HG03025 (cell line): ENCODE data around the gene DSTN.

Experiments used
- ATAC-seq: cut with Tn5 transposase; IDR thresholded peaks from one replicate; pipeline ENCODE4 v1.9.1; 2021; ENCODE audit warnings: mild to moderate bottlenecking, moderate library complexity; ENCODE audit not compliant: unreplicated experiment, low FRiP score

The DSTN gene

DNA sequence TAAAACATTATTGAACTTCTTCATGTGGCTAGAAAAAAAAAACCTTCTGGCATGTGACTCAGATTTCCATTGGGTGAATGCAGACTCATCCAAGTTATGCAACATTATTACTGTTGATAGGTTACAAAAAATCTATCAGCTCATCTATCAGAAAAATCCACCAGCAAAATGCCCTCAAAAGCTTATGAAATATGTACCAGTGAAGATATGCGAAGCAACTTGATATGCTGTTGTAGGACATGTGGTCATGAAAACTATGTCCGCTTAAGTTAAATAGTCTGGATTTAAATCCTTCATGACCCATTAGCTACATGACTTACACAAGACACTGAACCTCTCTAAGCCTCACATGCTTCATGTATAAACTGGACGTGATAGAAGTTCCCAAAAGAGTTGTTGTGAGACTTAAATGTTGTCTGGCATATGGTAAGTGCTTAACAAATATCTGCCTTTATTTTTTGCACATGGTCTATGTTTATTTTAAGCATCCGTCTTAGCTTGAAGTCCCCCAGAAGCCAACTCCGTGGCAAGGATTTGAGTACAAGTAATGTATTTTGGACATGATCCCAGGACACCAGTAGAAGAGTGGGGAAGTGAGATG lies 26.2 kb upstream of the DSTN start:
- no peak for ATAC-seq

DNA sequence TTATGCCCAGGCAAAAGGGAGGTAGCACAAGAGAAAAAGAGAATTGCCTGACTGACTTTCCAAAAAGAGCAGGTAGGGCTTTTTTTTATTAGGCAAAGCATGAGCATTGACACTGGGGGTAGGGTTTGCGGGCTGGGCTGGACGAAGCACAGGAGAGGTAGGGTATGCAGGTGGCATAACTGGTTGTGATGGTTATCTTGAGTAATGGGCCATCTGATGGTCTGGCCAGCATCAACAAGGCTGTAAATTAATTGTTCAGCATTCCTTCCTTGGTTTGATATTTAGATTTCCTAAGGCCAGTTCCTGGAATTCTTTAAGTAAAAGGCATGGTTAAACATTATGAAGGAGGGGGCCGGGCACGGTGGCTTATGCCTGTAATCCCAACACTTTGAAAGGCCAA lies 24.7 kb upstream of the DSTN start:
- ATAC-seq: no peak

DNA sequence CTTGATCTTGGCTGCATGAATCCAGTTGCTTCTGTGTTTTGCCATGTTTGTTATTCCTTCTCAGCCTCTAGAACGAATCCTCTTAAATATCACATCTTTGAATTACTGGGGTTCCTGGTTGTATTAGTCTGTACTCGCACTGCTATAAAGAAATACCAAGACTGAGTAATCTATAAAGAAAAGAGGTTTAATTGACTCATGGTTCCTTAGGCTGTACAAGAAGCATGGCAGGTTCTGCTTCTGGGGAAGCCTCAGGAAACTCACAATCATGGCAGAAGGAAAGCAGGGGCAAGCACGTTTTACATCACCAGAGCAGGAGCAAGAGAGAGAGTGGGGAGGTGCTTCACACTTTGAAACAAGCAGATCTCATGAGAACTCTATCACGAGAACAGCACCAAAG lies 20.7 kb upstream of the DSTN start:
- ATAC-seq: no peak

DNA sequence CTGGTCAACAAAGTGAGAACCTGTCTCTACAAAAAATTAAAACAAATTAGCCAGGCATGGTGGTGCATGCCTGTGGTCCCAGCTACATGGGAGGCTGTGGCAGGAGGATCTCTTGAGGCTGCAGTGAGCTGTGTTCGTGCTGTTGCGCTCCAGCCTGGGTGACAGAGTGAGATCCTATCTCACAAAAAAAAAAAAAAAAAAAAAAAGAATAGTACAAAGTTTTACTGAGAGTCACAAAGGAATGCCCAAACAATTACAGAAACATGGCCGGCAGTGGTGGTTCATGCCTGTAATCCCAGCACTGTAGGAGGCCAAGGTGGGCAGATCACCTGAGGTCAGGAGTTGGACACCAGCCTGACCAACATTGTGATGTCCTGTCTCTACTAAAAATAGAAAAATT lies 14.8 kb upstream of the DSTN start:
- ATAC-seq: no peak

DNA sequence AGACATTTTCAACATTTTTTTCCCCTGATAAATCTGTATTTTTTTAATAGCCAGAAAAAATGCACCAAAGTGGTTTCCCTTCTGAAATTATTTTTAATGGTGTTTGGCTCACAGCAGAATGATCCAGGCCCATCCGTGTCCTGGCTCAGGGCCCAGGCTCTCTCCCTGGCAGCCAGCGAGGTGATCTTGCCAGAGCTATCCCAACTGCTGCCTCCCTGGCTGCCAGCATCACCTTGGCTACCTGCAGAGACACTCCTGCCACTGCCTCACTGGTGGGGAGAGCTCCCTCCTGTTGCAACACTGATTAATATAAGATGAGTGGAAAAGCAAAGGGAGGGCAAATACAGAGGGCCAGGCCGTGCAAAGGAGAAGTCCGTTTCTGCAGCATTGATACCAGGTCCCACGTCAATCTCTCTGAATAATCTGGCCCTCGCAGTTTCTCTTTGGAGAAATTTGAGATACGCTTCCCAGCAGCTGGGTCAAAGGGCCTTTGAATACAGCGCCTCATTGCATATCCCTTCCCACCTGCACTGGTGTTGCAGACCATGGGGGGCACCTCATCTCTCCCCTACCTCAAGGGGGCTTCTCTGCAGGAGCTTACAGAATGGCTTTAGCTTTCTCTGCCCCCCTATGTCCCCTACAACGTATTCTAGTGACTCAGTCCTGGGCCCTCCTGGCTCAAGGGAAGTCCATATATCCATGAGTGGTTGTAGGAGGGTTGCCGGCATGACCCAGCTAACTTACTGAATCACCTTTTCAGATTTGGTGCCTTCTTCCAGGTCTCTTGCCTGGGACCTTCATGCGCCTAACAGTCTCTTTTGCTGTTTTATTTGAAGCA lies 12.8 kb upstream of the DSTN start:
- no peak for ATAC-seq

DNA sequence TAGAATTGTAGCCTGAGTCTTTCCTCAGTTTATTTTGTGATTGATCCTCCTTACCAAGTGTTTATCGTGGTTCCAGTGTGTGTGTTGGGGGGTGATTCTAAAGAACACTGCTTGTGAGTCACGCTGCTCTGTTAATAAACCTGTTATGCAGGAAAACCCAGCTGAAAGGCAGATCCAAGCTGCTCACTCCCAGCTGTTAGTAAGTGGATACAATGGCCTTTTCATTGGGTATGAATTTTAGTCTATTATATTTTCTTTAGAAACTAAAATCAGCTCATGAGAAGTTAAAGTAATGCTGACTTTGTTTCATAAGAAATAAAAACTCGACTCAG lies 12.2 kb upstream of the DSTN start:
- no peak for ATAC-seq

DNA sequence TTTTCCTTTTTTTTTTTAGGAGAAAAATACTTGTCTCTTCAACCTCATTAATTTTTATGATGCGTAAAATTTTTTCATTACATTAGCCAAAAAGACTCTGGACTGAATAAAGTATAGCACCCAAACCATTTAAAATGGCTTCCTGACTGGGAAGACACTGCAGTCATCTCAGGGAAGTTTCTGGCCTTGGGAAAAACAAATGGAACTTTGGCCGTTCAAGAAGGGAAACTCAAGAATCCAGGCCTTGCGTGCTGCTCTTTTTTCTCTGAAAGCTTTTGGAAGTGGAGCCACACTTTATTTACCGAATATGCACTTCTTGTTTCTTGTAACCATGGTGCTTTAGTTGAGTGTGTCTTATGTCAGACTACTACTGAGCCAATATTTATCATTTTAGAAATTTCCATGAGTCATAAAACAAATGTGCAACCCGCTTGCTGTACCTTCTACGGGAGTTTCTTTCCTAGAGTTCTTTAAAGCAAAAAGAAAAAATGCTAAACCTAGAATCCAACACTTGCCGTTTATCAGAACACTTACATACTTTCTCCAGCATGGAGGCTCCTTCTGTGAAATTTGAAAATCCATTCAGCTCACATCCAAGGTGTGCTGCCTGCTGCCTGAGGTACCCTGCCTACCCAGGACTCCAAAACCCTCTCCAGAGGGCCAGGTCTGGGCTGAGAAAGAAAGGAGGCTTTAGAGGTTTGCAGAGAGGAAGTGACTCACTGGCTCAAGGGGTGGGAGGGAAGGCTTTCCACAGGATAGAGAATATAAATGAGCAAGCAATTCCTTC lies 11.5 kb upstream of the DSTN start:
- no peak for ATAC-seq

DNA sequence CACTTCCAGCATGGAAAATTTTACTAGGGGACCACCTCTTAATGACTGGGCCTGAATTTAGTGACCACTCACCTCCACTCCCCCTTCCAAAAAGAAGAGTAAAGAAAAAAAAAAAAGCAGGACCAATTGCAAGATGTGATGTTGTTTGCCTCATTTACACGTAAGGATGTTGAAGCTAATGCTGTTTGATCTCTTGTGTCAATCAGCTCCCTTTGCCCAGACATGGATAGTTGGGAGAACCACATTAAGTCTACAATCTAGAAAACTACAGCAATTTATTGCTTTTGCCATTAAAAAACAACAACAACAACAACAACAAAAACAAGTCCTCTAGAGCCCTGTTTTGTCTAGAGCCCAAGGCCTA lies 11.0 kb upstream of the DSTN start:
- no peak for ATAC-seq

DNA sequence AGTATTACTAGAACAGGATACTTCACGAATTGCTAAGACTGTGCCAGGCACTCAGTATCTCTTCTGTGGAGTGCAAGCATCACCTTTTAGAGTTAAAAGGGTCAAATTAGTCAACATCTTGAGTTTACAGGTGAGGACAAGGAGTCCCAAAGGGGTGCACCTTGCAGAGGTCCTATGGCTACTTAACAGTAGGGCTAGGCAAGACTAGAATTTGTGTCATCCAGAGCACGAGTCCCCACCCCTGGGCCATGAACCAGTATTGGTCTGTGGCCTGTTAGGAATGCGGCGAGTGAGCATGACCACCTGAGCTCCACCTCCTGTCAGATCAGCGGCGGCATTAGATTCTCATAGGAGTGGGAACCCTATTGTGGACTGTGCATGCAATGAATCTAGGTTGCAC lies 10.5 kb upstream of the DSTN start:
- no peak for ATAC-seq

DNA sequence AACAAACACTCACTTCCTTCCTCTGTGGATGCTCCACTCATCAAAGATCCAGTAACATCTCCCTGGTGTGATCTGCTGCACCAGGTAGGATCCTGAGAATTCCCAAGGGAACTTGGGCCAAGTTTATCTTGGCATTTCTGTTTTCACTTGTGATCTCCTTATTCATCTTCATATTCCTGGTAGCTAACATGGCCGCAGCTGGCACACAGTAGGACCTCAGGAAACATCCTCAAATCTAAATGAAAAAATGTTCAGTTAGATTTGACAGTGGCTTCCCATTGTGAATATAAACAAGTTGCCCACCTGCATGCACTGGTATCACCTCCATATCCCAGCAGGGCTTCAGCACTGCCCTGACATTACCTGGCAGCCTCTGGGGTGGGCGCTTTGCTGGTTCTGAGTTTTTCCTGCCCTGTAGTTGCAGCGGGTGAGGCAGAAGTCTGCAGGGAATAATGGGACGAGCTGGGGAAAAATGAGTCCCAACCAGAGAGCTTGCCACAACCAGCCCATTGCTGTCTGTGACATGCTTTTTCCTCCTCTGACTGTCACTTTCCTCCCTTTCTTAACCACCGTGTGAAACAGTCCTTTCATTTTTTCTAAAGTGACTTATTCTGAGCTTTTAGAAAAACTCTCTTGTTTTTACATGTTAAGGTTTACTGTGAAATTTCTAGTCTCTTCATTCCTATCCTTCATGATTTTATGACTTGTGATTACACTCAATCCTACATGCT lies 9.4 kb upstream of the DSTN start:
- no peak for ATAC-seq

DNA sequence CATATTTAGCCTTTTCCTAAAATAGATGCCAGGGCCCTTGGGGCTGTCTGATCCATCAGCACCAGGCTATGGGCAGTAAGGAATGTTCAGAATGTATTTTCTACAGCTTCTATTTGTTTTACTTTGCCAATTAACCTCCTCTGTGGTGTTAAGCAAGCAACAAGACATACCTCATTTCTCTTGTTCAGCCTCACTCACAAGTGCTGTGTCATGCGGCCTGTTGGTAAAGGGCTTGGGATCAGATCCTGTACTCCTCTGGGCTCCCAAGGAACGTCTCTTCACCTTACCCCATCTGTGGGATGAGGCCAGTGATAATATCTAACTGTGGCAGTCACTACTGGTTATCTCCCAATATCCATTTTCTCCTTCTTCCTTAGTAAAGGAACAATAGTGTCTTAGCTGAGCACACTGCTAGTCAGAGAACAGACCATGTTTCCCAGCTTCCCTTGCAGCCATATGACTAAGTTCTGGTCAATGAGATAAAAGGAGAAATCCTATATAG lies 7.0 kb upstream of the DSTN start:
- no peak for ATAC-seq

DNA sequence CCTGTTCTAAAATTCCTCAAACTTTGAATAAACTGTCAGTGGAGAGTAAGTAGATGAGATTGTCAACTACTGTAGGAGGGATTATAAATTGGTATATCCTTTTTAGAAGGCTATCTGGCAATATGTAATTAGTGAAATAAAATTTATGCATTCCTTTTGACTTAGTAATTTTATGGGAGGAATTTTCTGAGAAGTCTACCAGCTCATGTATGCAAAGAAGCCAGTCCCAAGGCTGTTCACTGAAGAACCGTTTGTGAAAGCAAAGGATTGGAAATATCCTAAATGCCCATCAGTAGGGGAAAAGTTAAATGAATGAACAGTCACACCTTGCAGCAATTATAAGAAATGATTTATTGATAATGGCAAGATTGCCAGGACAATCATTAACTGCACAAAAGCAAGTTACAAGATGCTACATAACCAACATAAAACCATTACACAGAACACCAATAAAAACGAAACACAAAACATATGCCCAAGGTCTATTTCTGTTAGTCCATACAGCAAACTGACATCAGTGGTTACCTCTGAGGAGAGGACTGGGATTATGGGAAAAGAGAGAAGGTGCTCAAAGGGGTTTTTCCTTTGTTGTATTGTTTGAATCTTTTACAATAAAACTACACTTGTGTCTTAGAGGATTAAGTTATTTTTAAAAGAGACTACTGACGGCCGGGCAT lies 4.6 kb upstream of the DSTN start:
- ATAC-seq: no peak

DNA sequence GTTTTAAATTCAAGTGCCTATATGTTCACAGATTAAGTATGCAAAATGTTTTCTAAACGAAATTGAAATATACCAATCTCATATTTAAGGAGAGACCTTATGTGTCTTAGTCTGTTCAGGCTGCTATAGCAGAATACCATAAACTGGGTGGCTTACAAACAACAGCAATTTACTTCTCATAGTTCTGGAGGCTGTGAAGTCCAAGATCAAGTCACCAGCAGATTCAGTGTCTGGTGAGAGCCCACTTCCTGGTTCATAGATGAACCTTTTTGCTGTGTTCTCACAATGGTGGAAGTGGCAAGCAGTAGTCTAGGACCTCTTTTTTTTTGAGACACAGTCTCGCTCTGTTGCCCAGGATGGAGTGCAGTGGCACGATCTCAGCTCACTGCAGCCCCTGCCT lies 3.5 kb upstream of the DSTN start:
- no peak for ATAC-seq

DNA sequence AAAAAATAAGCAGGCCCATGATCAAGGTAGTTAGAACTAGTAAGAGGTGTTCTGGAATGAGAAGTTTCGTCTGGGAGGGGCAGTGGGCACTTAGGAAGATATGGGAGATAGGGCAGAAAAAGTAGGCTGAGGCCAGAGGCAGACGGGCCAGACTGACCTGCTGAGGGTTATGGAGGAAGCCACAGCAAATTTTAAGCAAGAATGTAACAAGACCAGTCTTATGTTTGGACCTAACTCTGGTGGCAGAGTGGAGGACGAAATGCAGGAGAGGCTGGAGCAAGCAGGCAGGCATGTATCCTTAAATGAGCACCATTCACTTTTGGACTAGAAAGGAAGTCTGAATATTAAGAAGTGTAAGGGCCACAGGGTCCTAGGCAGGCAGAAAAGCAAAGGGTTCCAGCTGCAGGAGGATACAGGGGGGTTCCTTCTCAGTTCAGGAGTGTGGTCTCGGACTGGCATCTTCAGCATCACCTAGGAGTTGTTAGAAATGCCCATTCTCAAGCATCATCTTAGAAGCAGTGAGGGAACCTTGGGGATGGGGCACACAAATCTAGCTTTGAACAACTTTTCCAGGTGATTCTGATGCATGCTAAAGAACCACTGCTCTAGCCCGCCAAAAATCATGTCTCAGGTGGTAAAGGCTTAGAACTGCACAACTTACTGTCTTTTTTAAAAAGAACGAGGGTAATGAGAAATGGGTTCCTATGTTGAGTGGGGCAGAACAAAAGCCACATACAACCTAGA lies 1.7 kb upstream of the DSTN start:
- ATAC-seq: no peak

DNA sequence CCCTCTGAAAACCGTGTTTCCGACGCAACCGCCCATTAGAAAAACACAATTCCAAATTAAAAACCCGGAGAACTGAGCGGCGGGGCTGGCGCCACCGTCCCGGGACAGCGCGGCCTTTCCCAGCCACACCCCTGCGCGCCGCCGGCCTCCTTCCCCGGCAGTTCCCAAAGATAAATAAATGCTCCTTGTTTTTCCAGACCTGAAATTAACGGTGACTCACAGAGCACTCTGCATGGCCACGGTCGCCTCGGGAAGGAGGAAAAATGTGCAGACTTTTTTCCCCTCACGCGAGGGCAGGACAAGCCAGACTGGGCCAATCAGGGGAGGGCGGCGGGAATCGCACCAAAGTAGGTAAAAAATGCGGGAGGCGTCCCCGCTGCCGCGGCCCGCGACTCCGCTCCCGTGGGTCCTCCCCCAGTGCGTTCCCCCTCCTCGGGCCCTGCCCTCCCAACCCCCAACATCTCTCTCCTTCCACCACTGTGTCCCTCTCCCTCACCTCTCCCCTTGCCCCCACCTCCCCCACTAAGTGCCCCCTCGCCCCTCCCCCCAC lies 828 bp upstream of the DSTN start:
- ATAC-seq: no peak

DNA sequence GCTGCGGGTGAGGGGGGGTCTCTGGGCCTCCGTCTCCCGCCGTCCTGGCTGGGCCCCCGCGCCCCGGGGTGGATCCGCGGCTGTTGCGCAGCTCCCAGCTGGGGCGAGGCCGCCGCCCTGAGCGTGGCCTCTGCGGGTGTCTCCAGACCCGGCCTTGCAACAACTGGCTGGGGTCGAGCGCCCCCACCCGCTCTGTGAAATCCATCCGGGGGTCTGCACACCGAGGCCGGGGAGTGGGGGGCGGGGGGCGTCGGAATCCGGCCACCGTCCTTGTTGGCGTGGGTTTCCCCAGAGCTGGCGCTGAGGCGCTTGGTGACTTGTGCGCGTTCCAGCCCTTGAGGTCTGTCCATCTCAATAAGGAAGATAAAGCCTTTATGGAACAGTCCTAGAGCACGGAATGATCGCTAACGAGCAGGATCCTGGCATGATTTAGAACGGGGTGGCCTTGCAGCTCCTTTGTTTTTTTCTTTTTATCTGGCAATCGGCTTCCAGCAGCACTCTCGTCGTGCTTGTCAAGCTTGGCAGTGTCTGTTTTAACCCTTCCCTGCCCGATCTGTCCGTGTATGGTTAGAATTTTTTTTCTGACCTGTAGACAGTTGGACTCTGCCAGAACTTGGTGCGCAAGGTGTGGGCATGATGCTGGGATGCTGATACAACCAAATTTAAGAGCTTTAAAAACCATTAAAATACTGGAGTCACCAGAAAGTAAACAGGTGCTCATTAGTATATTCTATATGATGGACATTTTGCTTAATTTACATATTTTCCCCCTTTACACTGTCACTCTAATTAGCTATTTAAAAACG lies 675 bp downstream of the DSTN start:
- ATAC-seq: peak; percentile 27

DNA sequence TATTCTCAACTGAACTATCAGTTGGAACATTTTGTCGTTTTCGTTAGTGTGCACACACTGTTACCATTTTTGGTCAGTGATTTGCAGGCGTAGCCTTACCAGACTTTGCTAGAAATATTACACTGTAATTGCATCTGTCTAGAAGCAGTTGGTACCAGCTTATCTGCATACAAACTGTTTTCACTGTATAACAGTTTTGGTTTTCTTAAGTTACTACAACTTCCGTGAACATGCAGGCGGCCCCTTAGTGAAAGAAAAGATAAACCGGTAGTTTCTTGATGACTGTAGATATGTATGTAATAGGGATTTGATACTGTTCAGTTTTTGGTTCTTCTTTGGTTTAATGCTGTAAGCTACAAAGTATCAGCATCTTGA lies 1.3 kb downstream of the DSTN start:
- ATAC-seq: no peak

DNA sequence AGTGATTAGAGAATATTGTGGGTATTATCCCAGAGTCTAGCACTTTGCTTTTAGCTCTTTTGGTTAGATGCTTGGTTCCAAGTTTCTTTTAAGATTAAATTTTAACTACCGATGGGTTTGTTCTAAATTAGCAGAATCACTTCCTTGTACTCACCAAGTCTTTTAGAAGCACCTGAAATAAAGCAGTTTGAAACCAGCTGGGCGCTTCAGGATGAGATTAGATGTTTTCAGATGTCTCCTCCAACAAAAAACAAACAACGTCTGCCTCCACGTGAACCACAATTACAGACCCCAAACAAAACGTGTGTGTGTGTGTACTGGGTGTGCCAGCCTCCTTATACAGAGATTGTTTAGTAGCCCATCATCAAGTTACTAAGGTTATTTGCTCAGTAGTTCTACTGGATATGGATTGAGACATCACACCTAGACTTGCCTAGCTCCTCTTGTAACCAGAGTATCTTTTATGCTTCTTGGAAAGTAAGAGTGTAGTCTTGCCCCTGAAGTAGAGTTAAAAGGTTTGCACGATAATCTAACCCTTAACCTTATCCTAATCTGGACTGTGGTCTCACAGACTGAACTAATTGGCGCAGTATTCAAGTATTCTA lies 2.3 kb downstream of the DSTN start:
- no peak for ATAC-seq
